HCT116 (cell line): ENCODE measurements around the gene PHF2. TPM values are rescaled to one million over a fixed set of nuclear protein-coding genes. Genes with fewer than 3 reads are reported as not detected.
A peak's percentile ranks its signal among the peaks of the same experiment; 100 is the strongest.

Experiments used
- ATAC-seq: fragments of 200-7000 bp; cut with Tn5 transposase; 2 replicates; pipeline ENCODE4 v1.9.1; 2020; ENCODE audit warnings: mild to moderate bottlenecking, moderate library complexity
- BruUV-seq: library from RNA; stranded (reverse); fragments of 400-500 nt; replicated peaks from 2 replicates; lab custom pipeline; 2021; lab: Mats Ljungman, UMichigan
- CTCF ChIA-PET: fragments of 300-600 bp; sonication (Branson Sonifier 250); formaldehyde crosslinking; loops from one replicate; lab custom pipeline; 2021; ENCODE audit warnings: antibody characterized with exemption; lab: Charles Lee
- POLR2A ChIA-PET: fragments of 300-600, 350-600 bp; sonication (Branson Sonifier 250); formaldehyde crosslinking; loops from one replicate; lab custom pipeline; 2021; ENCODE audit warnings: antibody characterized with exemption; lab: Charles Lee
- RAD21 ChIA-PET, 2 experiments: fragments of 300-600 bp; sonication (Branson Sonifier 250); formaldehyde crosslinking; loops; one replicate each; lab custom pipeline; 2023; ENCODE audit warnings: low total read pairs in 2 of 2; ENCODE audit not compliant: uncharacterized antibody in 2 of 2, unreplicated experiment in 2 of 2, low non-redundant PET in 1 of 2; lab: Charles Lee
- DNase-seq: peaks from one replicate; pipeline ENCODE4 v3.0.0-alpha.2; 2010; ENCODE audit warnings: low read depth, low spot score
- H2AFZ ChIP-seq: fragments of 200-600 bp; shearing (Covaris generic), sonication (generic); 2 replicates; pipeline ENCODE4 v1.6.1; 2017; ENCODE audit warnings: low read depth, mixed run types, mixed read lengths, antibody characterized with exemption, low read length; ENCODE audit not compliant: poor library complexity, severe bottlenecking
- H3K27ac ChIP-seq: 2 replicates; pipeline ENCODE4 v1.5.1; 2012; ENCODE audit warnings: low read depth, low read length
- H3K27me3 ChIP-seq: fragments of 200-600 bp; sonication (generic); 2 replicates; pipeline ENCODE4 v1.6.1; 2016; ENCODE audit warnings: mixed run types, low read length, mixed read lengths; ENCODE audit not compliant: insufficient read depth
- H3K36me3 ChIP-seq, 2 experiments: fragments of 200-500 bp in 1 of 2; fragments of 200-600 bp in 1 of 2; sonication (Bioruptor generic) in 1 of 2; sonication (generic) in 1 of 2; 2 replicates each; pipeline versions ENCODE4 v1.5.1 to v1.6.1; 2014 to 2016; ENCODE audit warnings: low read length in 2 of 2, inconsistent platforms in 1 of 2, mixed read lengths in 1 of 2, mixed run types in 1 of 2; ENCODE audit not compliant: insufficient read depth in 2 of 2, control insufficient read depth in 1 of 2
- H3K4me1 ChIP-seq, 2 experiments: fragments of 200-600 bp in 1 of 2; sonication (generic) in 1 of 2; 2 replicates each; pipeline versions ENCODE4 v1.5.1 to v1.6.1; 2012 to 2017; ENCODE audit warnings: low read length in 2 of 2, inconsistent platforms in 1 of 2, mild to moderate bottlenecking in 1 of 2, mixed read lengths in 1 of 2, mixed run types in 1 of 2, moderate library complexity in 1 of 2; ENCODE audit not compliant: insufficient read depth in 2 of 2, control insufficient read depth in 1 of 2
- H3K4me2 ChIP-seq: fragments of 200-600 bp; sonication (generic); 2 replicates; pipeline ENCODE4 v1.6.1; 2017; ENCODE audit warnings: mixed run types, low read length, mixed read lengths
- H3K4me3 ChIP-seq, 2 experiments: fragments of 200-600 bp in 1 of 2; sonication (generic) in 1 of 2; replicated peaks in 1 of 2; 2 replicates each; pipeline ENCODE4 v1.5.1; 2011 to 2016; ENCODE audit warnings: low read length in 2 of 2, control low read depth in 1 of 2, low read depth in 1 of 2, mild to moderate bottlenecking in 1 of 2, mixed read lengths in 1 of 2, mixed run types in 1 of 2
- H3K79me2 ChIP-seq: fragments of 200-600 bp; sonication (generic); 2 replicates; pipeline ENCODE4 v1.6.1; 2017; ENCODE audit warnings: mild to moderate bottlenecking, mixed run types, low read length, moderate library complexity, mixed read lengths; ENCODE audit not compliant: insufficient read depth
- H3K9ac ChIP-seq: fragments of 200-600 bp; sonication (generic); 2 replicates; pipeline ENCODE4 v1.6.1; 2016; ENCODE audit warnings: low read length, mixed read lengths
- H3K9me2 ChIP-seq: fragments of 200-600 bp; sonication (generic), shearing (Covaris generic); 2 replicates; pipeline ENCODE4 v1.6.1; 2017; ENCODE audit warnings: mixed run types, mild to moderate bottlenecking, moderate library complexity; ENCODE audit not compliant: insufficient read depth
- H3K9me3 ChIP-seq, 2 experiments: fragments of 200-500 bp in 1 of 2; fragments of 200-600 bp in 1 of 2; sonication (Bioruptor generic) in 1 of 2; sonication (generic) in 1 of 2; 2 replicates each; pipeline ENCODE4 v1.6.1; 2014 to 2017; ENCODE audit warnings: low read length in 2 of 2, mixed read lengths in 2 of 2, inconsistent platforms in 1 of 2, low read depth in 1 of 2, mild to moderate bottlenecking in 1 of 2, mixed run types in 1 of 2, moderate library complexity in 1 of 2; ENCODE audit not compliant: control insufficient read depth in 1 of 2, insufficient read depth in 1 of 2
- H4K20me1 ChIP-seq: fragments of 200-600 bp; sonication (generic), shearing (Covaris generic); 2 replicates; pipeline ENCODE4 v1.6.1; 2017; ENCODE audit warnings: mixed run types, mild to moderate bottlenecking, moderate library complexity; ENCODE audit not compliant: insufficient read depth
- CBX3 ChIP-seq: IDR thresholded peaks from 2 replicates; pipeline ENCODE4 v1.6.1; 2012; ENCODE audit warnings: low read depth
- CTCF ChIP-seq, 3 experiments: fragments of 200-600 bp in 1 of 3; sonication (generic) in 1 of 3; IDR thresholded peaks in 2 of 3; conservative IDR thresholded peaks in 1 of 3; 2 replicates each; pipeline ENCODE4 v1.5.1; 2012 to 2017; ENCODE audit warnings: low read depth in 2 of 3, low read length in 2 of 3, antibody characterized with exemption in 1 of 3, borderline replicate concordance in 1 of 3, control low read depth in 1 of 3, mild to moderate bottlenecking in 1 of 3, mixed read lengths in 1 of 3, mixed run types in 1 of 3, moderate library complexity in 1 of 3; ENCODE audit not compliant: insufficient read depth in 1 of 3
- EZH2 ChIP-seq: fragments of 200-600 bp; sonication (generic); IDR thresholded peaks from 2 replicates; pipeline ENCODE4 v1.6.1; 2017; ENCODE audit warnings: antibody characterized with exemption, mixed run types
- FOSL1 ChIP-seq: IDR thresholded peaks from 2 replicates; pipeline ENCODE4 v1.6.1; 2012; ENCODE audit warnings: low read depth
- MAX ChIP-seq: IDR thresholded peaks from 2 replicates; pipeline ENCODE4 v1.6.1; 2012
- SRF ChIP-seq: IDR thresholded peaks from 2 replicates; pipeline ENCODE4 v1.6.1; 2012; ENCODE audit warnings: low read depth
- ZBTB33 ChIP-seq: IDR thresholded peaks from 2 replicates; pipeline ENCODE4 v1.6.1; 2011; ENCODE audit warnings: mild to moderate bottlenecking, low read length, moderate library complexity; ENCODE audit not compliant: insufficient replicate concordance; ENCODE audit errors: extremely low read depth
- ZFX ChIP-seq: fragments of 450-650 bp; IDR thresholded peaks from 2 replicates; pipeline ENCODE4 v1.6.1; 2017
- intact Hi-C: fragments of 100-400 bp; cut with micrococcal nuclease; formaldehyde crosslinking; loops from 2 replicates; pipeline ENCODE4 v1.10.0; 2022
- total RNA-seq: library from RNA; stranded (reverse); gene quantifications from one replicate; pipeline ENCODE4 v1.2.1, GENCODE V29; 2021; ENCODE audit not compliant: unreplicated experiment

Gene PHF2
- total RNA-seq, 1 experiment from 2014 or later = 20.6 TPM

- TF ChIP-seq ZBTB33 (no peak), SRF (no peak), ZFX (no peak), CBX3 (no peak), EZH2 (no peak), FOSL1 (no peak)
Observed at GRCh38 chr9:93532141-93532540, 44.2 kb upstream of the PHF2 start (continued).

- Histone ChIP-seq H2AFZ (no peak overlapping the region), H3K27ac (no peak overlapping the region), H3K79me2 (peaks cover 24% of the 10 kb centered on the region; the same call in 1 of the 2 replicates), H3K9me3 (no peaks in the 10 kb centered on the region), H3K36me3 (peaks cover 21 to 35% of the 10 kb centered on the region in 2 experiments; a peak in 2 of 4 replicates), H3K4me1 (no peaks in the 10 kb centered on the region), H3K4me2 (no peak overlapping the region), H3K4me3 (no peak overlapping the region), H3K9me2 (no peaks in the 10 kb centered on the region), H3K9ac (no peak overlapping the region), H3K27me3 (no peaks in the 10 kb centered on the region), H4K20me1 (no peaks in the 10 kb centered on the region)
- TF ChIP-seq MAX (no peak), CTCF (IDR thresholded peaks at IDR 0.05 in 2 of 3, conservative IDR thresholded peaks at IDR 0.05 in 1 of 3; ENCODE audit: borderline replicate concordance in 1 of 3, insufficient read depth in 1 of 3, low read depth in 2 of 3, low read length in 2 of 3) (0 out of 6 replicates have a peak, but pooled peaks of 1 of the 3 experiments have one; percentile 9)
- intact Hi-C loops = no loop called here
- no TSS peak for BruUV-seq
- DNase-seq (no peak), ATAC-seq (peak; percentile 60)
- RAD21 ChIA-PET = no interaction called here
- CTCF ChIA-PET = no interaction called here
- POLR2A ChIA-PET = no interaction called here
Observed at GRCh38 chr9:93533863-93534262, 42.5 kb upstream of the PHF2 start.
